ENCODE measurements around the gene NRARP.

Gene NRARP

DNA sequence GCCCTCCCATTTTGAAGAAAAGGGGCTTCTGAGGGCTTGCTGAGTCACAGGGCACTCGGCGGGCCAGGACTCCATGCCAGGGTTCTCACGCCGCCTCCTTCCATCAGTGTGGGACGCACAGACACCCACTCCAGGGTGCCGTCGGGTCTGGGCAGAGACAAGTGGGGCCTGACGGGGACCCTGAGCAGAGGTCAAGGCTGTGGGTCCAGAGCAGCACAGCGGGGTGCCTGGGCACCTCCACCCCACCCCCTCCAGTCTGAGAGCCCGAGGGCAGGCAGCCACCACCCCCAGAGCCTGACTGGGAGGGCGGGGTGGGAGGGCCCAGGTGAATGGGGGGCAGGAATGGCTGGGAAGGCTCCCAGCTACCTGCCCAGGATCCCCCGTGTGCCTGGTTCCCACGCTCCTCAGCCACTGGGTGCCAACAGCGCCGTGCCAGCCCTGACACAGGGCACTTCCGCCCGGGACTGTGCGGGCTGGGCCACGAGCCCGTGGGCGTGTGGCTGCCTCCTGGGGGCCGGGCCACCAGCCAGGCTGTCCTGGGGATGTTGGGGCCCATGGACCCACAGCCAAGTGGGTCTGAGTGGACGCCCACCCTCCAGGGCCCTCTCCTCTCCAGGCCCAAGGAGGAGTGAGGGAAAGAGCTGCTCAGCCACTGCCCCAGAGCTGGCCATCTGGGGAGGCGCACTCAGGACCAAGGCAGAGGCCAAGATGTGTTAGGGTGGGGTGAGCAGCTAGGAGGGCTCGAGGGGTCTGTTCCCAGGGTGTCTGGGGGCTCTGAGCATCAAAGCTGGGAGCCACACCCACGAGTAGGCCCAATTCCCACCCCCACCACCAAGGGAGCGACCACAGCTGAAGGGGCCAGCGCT lies 10.1 kb upstream of the NRARP start:
- intact Hi-C loops (cut with DNase I): no loop called here
- peak in 2 of 10 donors; percentile 69 to 75 for DNase-seq

DNA sequence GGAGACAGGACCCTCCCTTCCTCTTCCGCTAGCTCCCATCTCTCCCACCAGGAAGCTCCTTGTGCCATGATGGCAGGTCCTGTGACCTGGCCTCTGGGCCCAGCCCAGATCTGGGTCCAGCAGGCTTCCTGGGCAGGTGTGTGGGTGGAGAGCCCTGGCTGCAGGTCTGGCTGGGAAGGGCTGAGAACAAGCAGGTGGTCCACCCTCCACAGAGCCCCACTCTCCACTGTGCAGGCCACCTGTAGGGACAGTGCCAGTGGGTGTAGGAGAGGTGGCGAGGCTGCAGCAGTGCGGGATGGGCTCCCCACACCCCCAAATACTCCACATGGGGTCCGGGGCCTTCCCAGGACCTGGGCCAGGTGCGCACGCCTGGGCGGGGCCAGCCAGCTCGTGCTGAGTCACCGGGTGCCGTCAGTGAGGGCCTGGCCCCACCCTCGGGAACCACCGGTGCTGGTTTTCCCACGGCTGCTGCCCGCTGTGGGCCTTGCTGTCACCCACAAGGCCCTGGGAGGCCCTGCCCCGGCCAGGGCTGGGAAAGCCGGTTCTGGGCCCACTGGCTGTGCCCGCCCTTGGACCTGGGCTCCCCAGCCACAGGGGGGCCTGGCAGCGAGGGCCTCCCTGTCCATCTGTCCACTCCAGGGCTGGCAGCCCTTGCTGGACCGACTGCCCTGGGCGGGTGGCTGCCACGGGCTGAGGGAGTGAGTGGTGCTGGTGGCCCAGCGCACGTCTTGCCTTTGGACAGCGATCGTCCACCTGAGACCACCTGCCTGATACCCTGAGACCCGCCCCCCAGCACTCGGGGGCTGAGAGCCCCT lies 9.3 kb upstream of the NRARP start:
- intact Hi-C loops (cut with DNase I): no loop called here
- peak in 3 of 10 donors; percentile 66 to 83 (median 70) for DNase-seq

DNA sequence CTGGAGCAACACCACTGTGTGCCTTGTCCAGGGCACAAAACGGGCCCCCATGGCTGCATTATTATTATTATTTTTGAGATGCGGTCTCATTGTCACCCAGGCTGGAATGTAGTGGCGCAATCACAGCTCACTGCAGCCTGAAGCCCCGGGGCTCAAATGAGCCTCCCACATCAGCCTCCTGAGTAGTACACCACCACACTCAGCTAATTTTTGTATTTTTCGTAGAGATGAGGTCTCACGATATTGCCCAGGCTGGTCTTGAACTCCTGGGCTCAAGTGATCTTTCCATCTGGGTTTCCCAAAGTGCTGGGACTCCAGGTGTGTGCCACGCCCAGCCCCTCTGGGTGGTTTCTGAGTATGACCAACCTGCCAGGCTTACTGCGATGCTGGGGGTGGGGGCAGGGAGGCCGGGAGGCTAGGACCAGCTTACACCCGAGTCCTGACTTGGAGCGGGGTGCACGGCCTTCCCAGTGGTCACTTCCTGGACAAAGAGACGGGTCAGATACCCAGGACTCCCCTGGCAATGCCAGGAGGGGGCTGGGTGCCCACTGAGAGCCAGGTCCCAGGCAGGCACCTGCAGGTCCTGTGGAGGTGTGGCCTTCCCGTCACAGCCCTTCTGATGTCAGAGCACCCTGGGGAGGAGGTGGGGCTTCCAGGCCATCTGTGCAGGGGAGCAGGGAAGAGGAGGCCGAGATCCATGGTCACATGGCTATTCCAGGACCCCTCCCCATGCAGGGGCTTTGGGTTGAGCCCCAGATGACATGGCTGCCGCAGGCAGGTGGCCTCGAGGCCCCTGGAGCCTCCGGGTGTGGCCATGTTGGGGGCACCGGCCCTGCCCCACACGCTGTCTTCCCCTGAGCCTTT lies 8.3 kb upstream of the NRARP start:
- peak in 1 of 10 donors; percentile 82 for DNase-seq
- intact Hi-C loops (cut with DNase I): no loop called here

DNA sequence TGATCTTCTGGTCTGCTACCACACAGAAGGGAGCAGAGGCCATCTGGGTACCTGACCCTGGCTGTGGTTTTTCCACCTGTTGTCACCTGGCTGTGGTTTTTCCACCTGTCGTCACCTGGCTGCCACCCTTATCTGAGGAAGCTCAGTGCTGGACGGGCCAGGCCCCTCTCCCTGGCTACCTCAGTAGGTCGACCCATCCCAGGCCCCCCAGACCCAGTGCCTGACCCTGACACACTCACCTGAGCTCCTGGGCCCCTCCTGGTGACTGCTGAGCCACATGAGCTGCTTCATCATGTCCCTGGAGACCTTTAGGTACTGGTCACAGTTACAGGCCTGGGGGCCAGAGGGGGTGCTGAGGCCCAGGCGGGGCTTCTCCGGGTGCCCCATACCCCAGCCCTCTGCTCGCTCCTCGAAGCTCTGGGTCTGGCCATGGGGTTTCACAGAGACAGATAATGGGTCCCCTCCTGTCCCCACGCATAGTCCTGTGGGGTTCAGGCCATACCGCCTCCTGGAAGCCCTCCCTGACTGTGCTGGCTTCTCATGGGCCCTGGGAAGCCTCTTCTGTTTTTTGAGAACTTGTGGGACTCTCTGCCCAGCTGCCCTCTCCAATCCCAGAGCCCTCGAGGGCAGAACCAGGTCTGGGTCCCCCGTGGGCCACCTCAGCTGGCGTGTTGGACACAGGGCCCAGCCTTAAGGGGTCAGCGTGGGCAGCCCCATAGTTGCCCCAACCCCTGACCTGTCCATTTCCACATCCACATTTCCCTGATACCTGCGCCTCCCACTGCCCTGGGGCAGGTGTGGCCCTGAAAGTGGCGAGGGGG lies 7.5 kb upstream of the NRARP start:
- peak in 1 of 10 donors; percentile 64 for DNase-seq
- intact Hi-C loops (cut with DNase I): no loop called here

DNA sequence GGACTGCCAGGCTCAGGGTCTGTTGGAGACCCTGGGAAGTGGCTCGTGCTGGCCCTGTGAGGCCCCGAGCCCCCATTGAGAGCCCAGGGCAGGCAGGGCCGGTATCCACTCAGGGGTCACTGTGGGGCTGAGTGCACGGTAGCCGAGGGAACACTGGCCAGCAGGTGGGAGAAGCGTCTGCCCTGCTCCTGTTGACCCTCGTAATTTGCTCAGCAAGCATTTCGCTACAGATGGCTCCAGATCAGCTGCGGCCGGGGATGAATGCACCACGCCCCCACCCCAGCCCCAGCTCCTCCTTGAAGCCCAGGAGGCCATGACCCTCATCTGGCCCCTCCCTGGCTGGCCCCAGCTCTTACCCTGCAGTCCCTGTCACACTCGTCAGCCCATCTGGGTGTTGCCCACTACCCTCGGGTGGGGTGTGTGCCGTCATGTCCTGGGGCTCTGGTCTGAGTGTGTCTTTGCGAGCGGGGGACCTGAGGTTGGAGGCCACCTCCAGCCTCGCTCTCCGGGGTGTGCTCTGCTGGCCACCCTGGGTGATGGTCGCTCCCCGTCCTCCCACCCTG lies 6.1 kb upstream of the NRARP start:
- intact Hi-C loops (cut with DNase I): no loop called here
- peak in 3 of 10 donors; percentile 70 to 76 (median 70) for DNase-seq

DNA sequence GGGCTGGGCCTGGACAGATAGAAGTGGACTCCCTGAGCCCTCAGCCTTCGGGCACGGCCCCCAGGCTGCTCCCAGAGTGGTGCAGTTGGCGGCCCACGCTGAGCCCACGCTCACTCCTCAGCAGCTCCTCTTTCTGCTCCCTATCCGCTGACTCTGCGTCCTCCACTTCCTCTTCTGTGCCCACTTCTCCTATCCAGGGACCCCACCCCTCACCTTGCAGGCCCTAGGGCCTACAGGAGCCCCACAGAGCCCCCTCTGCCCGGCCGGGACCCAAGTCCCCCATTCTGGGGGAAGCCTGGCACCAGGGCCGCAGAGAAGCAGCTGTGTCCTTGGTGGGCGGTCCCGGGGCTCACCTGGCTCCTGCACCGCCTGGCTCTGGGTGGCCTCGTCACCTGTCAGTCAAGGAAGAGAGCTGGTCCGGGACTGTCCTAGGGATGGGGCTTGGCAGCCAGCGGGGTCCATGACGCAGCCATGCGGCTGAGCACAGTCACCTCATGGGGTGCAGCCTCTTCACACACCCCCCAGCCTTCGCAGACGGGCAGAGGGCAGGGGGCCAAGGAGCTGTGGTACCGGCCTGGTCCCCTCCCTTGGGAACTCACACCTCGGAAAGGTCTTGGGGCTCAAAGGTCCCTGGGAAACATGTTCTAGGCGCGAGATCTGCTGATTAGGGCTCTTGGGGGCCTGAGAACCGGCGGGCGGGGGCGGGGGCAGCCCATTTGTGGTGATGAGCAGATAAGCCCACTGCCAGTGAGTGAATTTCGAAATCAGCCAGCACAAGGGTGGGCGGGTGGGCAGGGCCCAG lies 5.4 kb upstream of the NRARP start:
- intact Hi-C loops (cut with DNase I): no loop called here
- DNase-seq: peak in 3 of 10 donors; percentile 70 to 85 (median 83)

DNA sequence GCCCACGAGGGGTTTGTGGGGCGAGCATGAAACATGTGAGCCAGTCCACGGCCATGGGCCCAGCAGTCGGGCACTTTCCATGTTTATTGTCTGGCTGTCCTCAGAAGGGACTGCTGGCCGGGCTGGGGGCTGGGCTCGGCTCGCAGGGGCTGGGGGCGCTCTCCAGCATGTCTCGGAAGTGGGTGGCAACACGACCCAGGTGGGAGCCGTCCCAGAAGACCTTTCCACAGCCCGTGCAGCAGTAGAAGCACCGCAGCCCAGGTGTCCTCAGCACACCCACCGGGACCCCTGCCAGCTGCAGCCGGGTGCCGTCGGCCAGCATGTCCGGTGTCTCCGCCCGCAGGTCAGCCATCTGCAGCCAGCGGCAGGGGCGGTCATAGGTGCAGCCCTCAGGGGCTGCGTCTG lies 4.8 kb upstream of the NRARP start:
- peak in 3 of 10 donors; percentile 66 to 83 (median 78) for DNase-seq
- intact Hi-C loops (cut with DNase I): no loop called here

DNA sequence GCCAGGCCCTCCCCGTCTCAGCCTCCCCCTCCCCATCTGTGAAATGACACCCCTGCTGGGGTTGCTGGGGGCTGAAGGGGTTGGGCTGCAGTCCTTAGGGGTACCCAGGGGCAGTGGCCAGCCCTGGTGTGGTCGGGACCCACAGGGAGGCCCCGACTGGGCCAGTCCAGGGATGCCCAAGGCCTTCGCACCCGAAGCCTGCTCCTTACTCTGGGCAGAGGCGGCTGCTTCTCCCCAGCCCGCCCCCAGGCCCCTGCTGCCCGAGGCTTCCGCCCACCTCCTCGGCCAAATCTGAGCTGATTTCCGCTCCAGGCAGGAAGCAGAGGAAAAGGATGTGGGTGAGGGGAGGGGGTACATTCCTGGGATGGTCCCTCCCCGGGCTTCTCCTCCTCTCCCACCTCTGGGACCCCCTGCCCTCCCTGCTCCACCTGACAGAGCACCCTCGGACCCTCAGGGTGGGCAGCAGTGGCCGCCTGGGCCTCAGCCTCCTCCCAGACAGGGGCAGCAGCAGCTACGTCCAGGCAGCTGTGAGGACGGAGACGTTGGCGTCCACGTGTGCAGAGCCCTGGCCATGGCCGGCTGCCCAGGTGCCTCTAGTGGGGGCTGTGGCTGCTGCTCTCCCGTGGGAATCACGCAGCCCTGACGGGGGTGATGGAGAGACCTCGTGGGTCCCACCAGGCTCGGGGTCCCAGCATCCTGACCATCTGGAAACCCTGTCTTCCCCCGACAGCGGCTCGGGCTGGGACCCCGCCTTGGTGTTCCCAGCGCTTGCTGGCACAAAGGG lies 4.2 kb upstream of the NRARP start:
- peak in 3 of 10 donors; percentile 72 to 80 (median 77) for DNase-seq
- intact Hi-C loops (cut with DNase I): no loop called here

DNA sequence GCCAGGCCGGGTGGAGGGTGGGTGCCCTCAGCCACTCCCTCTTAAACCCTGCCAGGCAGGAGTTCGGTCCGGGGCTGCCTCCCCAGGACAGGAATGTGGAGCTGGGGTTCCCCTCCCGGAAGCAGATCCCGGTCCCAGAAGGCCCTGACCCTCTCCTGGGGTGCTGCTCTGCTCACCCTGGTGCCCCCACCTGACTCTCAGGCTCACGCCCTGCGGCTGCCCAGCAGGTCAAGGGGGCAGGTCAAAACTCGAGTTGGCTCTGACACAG lies 3.7 kb upstream of the NRARP start:
- intact Hi-C loops (cut with DNase I): no loop called here
- no peak for DNase-seq

DNA sequence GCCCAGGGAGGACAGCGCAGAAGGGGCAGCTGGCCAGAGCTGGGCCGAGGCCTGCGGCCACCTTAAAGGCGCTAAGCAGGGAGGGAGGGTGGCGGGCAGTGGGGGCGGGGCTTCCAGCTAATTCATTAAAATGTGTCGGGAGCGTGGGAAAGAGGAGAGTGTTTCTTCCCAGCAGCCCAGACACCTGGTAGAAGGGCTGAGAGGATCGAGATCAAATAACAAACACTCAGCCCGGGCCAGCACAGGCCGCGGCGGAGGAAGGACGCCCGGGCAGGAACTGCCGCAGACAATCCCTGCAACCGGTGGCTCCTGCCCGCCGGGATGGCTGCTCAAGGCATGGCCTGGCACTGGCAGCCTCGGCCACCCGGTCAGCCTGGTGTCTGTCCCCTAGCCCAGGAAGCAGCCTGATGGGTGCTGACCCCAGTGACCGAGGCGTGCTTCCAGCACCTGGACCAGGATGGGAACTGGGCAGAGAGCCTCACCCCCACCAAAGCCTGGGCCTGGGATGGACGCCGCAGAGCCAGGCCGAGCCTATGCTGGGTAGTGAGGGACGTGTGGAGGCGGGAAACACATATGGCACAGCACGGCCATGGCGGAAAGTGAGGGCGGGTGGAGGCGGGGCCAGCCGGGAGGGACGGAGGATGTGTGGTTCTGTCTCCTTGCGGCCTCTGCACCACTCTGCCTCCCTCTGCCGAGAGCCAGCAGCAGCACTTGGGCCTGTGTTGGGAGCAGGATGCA lies 3.2 kb upstream of the NRARP start:
- intact Hi-C loops (cut with DNase I): no loop called here
- DNase-seq: peak in 9 of 10 donors; percentile 46 to 95 (median 70)

DNA sequence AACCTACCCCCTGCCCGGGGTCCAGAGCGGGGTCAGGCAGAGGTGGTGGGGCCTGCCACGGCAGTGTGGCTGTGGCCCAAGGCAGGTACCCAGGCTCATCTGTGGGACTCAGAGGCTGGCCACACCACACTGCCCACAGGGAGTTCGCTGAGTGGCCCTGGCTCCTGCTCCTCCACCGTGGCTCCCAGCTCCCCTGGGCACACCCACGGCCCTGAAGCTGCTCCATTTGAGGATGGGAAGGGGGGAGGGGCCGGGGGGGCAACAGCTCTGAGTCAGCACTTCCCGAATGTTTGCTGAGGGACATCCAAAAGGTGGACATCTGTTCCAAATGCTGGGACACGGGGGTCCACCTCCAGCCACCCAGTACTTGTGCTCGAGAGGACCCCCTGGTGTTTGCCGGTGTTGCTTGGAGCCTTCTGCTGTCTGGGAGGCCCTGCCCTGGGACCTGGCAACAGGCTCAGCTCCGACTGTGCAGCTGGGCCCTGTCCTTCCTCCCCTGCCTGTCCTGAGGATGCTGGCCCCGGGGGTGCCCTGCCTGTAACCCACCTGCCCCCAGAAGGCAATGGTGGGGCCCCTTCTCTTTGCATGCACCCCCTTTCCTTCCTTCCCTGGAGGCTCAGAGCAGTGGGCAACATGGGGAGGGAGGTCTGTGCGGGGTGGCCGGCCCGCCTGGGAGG lies 2.5 kb upstream of the NRARP start:
- DNase-seq: peak in 2 of 10 donors; percentile 70 to 75
- intact Hi-C loops (cut with DNase I): no loop called here

DNA sequence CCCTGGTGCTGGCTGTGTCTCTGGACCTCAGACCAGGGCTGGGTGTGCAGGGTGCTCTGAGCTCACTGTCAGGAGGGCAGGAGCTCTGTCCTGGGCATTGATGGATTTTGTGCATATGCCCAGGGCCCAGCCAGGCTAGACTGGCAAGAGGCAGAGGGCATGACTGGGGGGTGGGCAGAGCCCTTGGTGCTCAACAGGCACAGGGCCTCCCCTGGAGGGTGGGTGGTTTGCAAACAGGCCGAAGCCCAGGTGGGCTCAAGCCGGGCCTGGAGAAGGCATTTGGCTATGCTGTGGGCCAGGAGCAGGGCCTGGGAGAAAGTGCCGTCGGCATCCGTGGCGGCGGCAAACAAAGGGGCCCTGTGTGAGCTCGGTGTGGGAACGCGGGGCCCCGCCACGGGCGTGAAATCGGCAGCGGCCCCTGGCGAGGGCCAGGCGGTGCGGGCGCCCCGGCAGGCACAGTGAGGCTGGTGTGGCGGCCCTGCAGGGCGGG lies 1.9 kb upstream of the NRARP start:
- peak in 2 of 10 donors; percentile 59 to 90 for DNase-seq
- intact Hi-C loops (cut with DNase I): no loop called here

DNA sequence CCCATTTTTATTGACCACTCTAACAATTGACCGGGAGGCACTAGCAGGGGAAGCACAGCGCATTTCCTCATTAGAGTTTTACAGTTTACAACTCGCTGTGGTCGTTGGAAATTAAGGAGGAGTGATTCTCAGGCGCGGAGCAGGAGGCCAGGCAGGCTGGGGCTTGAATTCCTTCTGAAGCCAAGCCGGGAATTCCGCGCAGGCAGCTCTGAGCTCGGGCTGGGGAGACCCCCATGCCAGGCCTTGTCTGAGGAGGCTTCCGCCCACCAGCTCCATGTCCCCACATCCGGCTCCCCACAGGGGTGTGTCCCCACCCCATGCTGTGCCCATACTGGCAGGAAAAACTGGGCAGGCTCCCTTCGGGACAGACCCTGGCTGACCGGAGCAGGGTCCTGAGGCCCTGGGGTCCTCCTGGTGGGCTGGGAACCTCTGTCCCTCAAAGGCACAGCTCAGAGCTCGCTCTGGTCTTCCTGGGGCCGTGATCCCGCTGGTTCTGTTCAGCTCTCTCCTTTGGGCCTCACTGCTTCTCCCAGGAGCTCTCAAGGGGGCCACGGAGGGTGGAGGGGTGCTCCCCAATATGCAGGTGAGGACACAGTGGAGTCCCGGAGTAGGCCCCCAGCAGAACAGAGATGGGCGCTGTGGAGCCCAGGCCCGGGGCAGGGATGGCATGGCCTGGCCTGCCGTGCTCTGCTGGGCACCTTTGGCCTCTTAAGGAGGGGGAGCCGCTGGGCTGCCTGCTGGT lies 1.3 kb upstream of the NRARP start:
- peak in 1 of 10 donors; percentile 60 for DNase-seq
- intact Hi-C loops (cut with DNase I): no loop called here

DNA sequence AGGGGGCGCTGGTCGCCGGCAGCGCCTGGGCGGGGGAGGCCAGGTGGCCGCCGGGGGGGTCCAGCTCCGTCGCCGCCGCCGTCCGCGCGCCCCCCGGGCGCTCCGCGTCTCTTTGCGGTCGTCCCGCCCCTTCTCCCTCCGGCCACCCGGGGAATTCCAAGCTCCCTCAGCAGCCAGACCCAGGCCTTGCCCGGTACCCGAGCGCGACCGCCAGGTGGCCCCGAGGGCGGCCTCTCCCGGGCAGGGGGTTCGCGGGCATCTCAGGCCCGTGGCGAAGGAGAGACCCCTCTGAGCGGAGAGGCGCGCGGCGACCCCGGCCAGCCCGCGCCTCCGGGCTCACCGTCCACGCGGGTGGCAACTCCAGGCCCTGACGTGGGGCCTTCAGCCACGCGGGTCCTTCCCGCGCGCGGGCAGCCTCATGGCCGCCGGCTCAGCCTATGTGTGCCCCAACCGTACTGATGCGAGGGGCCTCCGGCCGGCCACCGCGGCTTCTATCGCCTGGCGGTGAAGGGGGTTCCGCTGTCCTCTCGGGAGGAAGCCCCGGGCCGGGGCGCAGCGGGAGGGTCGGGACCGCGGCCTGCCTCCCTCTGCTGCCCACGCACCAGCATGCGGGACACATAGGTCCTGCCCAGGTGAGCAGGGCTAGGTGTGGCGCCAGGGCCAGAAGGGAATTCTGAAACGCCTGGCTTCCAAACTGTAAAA lies 529 bp upstream of the NRARP start:
- peak in 2 of 10 donors; percentile 65 to 87 for DNase-seq
- intact Hi-C loops (cut with DNase I): no loop called here
